ENCODE measurements around the gene PRMT3. TPM values are rescaled to one million over a fixed set of nuclear protein-coding genes. Genes with fewer than 3 reads are reported as not detected.
"Not testable (repeated sequence)": the region's sequence is repeated elsewhere in the genome, so short reads cannot be mapped to it uniquely, and the experiment has no call there.

The PRMT3 gene
- total RNA-seq, 2 donors from 2014 or later = 12.1 to 12.5 TPM

DNA sequence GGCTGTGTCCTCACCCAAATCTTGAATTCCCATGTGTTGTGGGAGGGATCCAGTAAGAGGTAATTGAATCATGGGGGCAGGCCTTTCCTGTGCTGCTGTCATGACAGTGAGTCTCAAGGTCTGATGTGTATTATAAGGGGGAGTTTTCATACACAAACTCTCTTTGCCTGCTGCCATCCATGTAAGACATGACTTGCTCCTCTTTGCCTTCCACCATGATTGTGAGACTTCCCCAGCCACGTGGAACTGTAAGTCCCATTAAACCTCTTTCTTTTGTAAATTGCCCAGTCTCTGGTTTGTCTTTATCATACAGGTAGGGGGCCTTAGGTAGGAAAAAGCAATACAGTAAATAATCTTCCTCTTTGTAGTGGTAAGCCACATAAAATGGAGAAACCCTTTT, 96.9 kb downstream of the PRMT3 start:
- ATAC-seq; DNase-seq; intact Hi-C loops (cut with DNase I): not testable (repeated sequence)

DNA sequence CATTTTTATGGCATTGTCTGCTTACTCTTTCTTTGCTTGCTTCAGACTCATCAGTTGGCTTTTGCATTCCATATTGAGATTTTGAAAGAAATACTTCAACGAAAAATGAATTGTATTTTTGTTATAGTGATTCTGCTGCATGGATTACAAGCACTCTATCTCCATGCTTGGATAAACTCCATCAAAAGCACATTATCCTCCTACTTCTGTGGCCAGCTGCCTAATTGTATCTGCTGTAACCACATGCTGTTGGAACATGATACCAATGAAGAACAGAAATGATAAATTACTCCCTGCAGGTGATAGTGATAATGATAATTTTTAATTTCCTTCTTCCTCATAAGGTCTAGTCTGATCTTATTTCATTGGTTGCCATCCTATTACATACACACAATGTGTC, 100.8 kb downstream of the PRMT3 start:
- ATAC-seq = no peak
- no peak for DNase-seq
- intact Hi-C loops (cut with DNase I) = no loop called here

DNA sequence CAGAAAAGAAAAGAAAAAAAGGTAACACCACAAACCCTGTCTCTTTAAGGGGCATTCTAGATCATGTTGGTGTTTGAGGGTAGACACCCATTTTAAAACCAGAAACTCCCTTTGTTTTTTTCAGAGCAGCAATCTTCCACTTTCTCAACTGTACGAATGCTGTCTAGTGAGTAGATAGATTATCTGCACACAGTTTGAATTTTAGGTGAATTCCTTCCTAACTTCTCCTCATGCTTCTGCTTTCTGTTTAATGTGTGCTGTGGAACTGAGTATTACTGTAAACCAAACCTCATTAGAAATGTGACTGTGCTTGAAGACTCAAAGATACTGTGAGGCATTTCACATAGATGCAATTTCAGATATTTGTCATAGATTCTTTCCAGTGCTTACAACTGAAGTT, 102.4 kb downstream of the PRMT3 start:
- ATAC-seq = no peak
- intact Hi-C loops (cut with DNase I) = no loop called here
- no peak for DNase-seq

DNA sequence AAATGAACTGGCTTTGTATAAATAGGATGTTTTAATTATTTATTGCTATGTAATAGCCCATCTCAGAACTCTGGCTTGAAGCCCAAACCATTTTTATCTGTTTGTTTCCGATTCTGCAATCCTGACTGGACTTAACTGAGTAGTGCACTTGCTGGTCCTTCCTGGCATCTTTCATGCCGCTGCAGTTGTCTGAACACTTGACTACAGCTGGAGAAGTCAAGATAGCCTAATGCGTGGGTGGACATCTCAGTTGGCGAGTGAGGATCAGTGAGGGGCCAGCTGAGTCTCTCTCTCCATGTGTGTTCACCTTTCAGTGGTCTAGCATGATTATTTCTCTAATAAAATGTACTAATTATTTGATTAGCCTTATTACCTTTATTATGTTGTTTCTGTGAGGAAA, 105.8 kb downstream of the PRMT3 start:
- ATAC-seq = no peak
- intact Hi-C loops (cut with DNase I) = no loop called here
- DNase-seq = no peak

DNA sequence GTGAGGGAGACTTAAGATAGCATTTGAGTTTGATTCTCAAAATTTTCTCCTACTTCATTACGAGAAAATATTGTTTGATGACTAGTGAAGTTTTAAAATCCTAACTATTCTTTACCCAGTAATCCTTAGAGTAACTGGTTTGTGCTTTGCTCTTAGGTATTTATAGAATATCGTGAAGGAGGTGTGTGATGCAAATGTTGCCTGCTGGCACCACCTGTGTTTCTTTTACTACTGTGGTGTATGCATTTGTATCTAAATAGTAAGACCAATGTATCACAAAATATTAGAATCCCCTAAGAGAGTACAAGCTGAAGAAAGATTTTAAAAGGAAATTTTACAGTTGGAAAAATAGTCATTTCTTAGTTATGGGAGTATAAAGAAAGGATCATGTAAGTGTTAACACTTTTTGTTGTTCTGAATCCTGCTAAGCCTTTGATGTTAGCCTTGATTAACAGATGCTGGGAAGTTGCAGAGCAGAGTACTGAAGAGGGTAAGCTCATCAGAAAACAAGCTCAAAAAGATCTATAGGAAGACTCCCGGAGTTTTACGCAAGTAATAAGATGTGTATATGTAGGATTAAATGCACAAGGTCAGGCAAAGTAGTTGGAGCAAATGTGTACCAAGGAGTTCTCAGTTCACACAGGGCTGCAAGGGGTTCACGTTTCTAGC, 109.7 kb downstream of the PRMT3 start:
- ATAC-seq = no peak
- no peak for DNase-seq
- intact Hi-C loops (cut with DNase I) = no loop called here

DNA sequence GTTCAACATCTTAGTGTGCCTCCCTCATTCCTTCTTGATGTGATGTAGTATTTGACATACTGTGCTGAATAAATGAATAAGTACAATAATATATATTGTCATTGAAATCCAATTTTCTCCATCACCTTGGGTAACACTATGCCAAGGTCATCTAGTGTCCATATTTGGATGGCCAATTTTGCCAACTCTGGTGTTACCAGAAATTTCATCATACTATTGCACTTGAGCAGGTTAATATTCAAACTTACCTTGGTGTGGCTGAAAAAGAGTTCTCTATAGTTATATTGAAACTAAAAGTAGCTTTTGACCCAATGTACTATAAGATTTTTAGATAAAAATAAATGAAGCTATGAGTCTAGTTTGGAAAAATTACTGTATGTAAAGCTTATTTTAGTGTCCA, 113.7 kb downstream of the PRMT3 start:
- DNase-seq (no peak), ATAC-seq (no peak)
- intact Hi-C loops (cut with DNase I) = no loop called here

DNA sequence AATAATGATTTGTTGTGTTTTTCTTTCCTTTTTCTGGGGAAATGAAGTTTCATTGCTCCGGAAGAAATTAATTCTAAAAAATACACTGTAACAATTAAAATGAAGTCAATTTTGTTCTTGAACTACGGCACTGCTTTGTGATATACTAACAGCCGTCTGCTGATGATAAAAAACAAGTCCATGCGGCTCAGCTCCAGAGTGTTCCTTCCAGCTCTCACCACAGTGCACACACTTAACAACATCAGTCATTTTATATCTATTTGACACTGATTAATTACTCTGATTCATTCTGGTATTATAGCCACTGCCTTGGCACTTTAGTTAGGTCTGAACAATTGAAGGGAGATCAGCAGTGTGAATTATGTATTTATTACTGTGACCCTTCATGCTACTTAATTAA, 114.5 kb downstream of the PRMT3 start:
- DNase-seq (no peak), ATAC-seq (no peak)
- intact Hi-C loops (cut with DNase I) = no loop called here

DNA sequence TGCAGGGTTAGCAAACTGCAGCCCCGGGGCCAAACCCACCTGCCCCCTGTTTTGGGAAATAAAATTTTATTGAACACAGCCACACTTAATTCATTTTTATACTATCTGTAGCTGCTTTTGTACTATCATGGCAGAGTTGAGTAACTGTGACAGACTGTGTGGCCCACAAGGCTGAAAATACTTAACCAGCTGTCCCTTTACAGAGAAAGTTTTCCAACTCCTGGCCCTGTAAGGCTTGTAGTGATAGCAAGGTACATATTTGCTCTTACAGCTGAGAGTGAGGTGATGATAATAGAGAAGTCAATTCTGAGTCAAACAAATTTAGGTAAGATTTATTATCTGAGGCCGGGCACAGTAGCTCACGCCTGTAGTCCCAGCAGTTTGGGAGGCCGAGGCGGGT, 124.5 kb downstream of the PRMT3 start:
- ATAC-seq = no peak
- intact Hi-C loops (cut with DNase I) = no loop called here
- no peak for DNase-seq

DNA sequence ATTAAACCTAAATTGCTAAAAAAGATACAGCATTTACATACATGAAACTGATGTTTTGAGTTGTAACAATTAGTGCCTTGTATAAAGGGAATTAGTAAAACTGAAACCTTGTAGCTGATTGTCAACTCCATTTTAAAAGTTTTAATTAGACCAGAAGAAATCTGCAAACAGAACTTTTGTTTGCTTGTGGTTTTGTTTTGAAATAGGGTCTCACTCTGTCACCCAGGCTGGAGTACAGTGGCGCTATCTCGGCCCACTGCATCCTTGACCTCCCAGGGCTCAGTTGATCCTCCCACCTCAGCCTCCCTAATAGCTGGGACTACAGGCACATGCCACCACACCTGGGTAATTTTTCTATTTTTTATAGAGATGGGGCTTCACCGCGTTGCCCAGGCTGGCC, 125.4 kb downstream of the PRMT3 start:
- DNase-seq (no peak), ATAC-seq (no peak)
- intact Hi-C loops (cut with DNase I) = no loop called here

DNA sequence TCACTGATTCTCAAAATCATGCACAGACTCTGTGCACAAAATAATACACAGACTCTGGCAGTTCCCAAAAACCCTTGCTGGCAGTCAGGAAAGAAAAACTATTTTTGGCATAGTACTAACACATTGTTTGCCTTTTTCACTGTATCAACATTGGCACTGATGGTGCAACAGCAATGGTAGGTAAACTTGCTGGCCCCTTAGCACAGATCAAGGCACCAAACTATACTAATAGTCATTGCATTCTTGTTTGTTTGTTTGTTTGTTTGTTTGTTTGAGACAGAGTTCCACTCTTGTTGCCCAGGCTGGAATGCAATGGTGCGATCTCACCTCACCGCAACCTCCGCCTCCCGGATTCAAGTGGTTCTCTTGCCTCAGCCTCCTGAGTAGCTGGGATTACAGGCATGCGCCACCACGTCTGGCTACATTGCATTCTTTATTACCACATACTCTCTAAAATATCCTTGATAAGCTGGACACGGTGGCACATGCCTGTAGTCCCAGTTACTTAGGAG, 130.9 kb downstream of the PRMT3 start:
- ATAC-seq = no peak
- no peak for DNase-seq

DNA sequence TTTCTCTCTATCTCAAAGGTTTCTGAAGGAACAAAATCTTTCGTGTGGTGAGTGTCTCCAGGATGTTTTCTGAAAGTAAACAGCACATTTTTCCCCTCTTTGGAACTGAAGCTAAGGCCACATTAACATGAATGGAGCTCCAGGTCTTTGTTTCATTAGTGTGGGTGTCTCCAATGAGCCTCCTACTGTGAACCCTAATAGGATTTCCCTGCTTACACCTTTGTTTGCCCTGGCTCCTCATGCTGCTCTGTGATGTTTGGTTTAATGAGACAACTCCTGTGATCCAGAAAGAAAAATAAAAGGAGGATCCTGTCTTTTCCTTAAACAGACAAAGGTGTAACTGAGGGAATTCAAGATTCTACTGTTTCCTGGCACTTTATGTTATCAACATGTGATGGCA, 135.0 kb downstream of the PRMT3 start:
- ATAC-seq (no peak), DNase-seq (no peak)
- intact Hi-C loops (cut with DNase I) = no loop called here

More for the DNA sequence above, 130.9 kb downstream of the PRMT3 start:
- intact Hi-C loops (cut with DNase I) = no loop called here

DNA sequence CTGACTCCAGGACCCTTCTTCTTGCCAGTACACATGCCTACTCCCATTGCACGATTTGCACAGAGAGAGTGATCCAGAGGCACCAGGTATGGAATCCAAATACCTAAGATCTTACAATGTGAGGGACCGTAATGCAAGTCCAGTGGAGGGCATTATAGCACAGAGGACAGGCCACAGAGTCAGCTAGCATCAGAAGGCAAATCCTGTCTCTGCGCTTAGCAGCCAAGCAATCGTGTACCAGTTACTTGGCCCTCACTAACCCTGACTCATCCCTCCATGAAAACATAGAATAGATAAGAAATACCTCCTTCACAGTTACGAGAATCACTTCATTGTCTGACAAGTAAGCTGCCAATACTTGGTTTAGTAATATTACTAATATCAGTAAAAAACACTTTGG, 142.2 kb downstream of the PRMT3 start:
- no peak for DNase-seq
- intact Hi-C loops (cut with DNase I) = no loop called here
- peak in 1 of 2 donors; percentile 46 for ATAC-seq

DNA sequence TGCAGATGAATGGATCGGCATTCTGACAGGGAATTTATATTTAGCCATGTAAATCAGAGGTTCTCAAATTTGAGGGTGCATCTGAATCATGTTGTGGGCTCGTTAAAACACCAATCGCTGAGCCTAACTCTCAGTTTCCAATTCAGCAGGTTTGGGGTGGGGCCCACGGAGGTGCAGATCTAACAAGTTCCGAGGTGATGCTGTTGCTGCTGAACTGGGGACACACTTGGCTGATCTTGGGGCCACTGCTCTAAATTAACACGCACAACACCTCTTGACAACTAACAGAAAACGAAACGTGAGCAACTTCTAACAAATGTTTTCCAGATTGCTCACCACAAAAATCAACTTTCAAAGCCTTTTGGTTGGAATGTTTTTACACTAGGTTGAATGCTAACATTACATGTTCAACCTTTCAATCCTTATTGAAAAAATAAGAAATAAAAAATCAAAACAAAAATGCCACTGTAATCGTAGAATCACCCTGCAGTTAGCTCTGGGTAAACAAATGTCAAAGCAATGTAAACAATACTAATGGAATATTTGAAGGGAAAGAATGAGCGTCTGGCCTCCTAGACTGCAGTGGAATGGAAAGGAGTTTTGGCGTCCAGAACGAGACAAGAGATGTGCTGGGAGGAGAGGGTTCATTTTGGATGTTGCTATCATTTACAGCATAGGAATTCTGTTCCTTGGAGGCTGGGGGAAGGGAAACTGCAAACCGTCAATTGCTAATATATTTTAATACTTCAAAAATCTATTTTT, 143.6 kb downstream of the PRMT3 start:
- no peak for ATAC-seq
- intact Hi-C loops (cut with DNase I) = no loop called here
- no peak for DNase-seq

DNA sequence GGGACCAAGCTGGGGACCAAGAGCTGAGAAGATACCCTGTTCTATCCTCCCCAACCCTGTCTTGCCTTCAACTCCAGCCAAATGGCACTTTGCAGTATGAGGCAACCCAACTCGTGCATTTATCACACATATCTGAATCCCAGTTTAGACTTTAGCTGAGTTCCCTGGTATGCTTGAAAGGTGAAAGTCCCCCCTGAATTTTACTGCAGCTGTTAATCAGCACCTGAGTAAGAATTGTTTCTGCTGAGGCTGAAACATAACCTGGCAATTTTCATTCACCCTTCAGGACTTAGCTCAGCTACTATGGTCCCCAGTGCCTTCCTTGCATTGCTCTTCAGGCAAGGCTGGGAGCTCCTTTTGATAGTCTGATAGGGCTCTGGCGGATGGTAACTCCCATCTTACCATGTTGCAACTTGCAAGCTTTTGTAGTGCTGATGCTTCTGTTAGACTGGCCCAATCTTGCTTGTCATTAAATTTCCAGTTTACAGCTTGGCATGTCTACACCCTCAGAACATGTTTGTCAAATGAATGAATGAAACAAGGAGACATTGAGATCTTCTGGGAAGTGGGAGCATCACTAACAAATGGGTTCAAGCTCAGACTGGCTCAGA, 147.9 kb downstream of the PRMT3 start:
- intact Hi-C loops (cut with DNase I) = no loop called here
- DNase-seq (no peak), ATAC-seq (no peak)

DNA sequence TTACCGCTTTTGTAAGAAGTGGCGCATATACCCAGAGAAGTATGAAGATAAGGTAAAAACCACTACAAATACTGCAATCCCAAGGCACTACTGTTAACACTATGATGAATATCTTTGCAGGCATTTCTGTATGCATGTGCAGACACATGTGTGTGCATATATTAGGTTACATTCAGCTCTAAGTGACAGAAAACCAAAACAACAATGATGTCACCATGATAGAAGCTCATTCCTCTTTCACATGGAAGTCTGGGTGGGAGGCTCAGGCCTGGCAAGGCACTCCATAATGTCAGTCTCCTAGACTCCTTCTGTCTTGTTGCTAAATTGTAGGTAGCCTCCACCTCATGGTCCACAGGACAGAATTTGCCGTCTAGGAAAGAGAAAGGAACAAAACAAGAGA, 148.8 kb downstream of the PRMT3 start:
- intact Hi-C loops (cut with DNase I) = no loop called here
- no peak for ATAC-seq
- no peak for DNase-seq

DNA sequence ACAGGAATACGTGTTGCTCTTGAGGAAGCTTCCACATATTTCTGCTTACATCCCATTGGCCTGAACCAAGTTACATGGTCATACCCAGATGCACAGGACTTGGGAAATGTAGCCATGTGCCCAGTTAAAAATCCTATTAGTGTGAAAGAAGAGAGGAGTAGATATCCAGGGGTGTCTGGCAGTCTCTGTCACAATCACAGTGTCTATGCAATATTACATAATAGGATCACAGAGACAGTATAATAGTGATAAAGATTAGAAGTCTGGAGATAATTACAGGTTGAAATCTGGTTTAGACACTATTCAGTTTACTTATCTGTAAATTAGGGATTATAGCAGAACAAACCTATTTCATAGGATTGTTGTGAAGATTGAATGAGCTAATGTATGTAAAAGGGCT, 149.3 kb downstream of the PRMT3 start:
- DNase-seq = no peak
- intact Hi-C loops (cut with DNase I) = no loop called here
- no peak for ATAC-seq

DNA sequence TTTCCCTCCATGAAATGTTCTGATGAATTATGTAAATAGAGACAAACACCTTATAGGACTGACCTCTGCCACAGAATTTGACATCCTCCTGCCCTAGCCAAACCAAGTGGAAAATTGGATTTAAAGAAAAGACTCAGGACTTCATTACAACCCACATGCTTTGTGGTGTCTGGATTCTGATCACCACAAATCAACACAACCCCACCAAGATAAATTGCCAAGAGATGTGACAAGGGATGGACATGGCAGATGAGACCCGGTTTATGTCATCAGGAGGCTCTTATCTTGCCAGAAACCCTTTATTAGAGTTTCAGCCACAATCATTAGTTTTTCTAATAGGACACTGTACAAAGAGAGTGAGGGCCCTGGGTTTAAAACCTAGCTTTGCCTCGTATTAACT, 154.0 kb downstream of the PRMT3 start:
- ATAC-seq (no peak), DNase-seq (no peak)
- intact Hi-C loops (cut with DNase I) = no loop called here

DNA sequence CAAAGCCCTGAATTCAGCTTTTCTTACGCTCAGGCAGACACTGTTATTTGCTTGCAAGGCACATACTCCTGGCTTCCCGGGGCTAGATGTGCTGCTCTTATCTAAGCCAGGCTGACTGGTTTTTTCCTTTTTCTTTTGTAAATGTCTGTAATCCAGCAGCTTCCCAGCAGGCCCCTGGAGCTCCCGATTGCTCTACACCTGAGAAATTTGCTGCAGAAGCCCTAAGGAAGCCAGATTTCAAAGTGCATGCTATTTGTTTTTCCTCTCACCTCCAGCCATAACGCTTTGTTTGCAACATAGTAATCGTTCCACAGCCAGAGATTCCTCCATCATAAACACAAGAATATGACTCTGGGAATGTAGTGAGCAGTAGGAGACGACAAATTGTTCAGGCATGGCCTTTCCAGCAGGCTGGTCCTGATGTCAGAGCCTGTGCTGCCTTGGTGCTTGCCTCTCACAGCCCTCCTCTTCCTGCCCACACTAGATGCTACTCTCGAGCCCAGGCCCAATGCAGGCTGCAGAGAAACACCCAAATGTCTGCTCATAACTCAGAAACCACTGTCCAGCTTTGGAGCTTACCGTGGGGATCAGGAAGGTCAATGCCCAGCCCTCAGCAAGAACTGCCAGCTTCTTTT, 157.2 kb downstream of the PRMT3 start:
- intact Hi-C loops (cut with DNase I) = no loop called here
- no peak for ATAC-seq
- DNase-seq = no peak

DNA sequence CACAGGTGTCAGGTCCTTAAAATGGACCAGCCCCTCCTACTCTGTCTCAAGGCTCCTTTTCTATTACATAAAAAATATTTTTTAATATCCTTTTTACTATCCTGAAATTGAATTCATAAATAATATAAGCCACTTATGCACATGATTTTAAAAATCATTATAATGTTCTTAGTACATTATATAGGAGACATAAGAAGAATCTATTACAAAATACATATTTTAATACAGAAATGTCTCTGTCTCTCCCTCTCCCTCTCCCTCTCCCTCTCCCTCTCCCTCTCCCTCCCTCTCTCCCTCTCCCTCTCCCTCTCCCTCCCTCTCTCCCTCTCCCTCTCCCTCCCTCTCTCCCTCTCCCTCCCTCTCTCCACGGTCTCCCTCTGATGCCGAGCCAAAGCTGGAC, 159.9 kb downstream of the PRMT3 start:
- DNase-seq = no peak
- intact Hi-C loops (cut with DNase I) = no loop called here
- no peak for ATAC-seq

DNA sequence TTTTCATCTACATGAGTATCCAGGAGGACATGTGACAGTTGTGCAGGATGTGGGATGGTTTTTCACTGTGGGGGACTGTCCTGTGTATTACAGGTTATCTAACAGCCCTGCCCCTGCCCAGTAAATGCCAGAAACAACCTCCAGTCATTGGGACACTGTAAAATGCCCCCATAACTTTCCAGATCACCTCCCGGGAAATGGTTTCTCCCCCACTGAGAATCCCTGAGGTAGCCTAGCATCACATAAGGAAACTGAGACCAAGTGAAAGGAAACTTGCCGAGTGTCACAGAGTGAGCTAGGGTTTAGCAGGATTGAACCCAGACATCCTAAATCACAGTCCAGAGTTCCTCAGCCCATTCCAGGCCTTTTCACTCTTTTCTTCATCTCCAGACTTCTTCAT, 163.6 kb downstream of the PRMT3 start:
- intact Hi-C loops (cut with DNase I) = no loop called here
- DNase-seq (no peak), ATAC-seq (no peak)

Data from left cardiac atrium (tissue), 4 donors.